ENCODE results near the gene NELL1. TPM values are rescaled to one million over a fixed set of nuclear protein-coding genes. Genes with fewer than 3 reads are reported as not detected.

Gene NELL1
- total RNA-seq, 6 experiments from 2014 or later: not detected

- H3K27ac ChIP-seq: no peak overlapping the region
- no peaks in the 10 kb centered on the region for H3K36me3 ChIP-seq
- ATAC-seq: no peak
- H3K27me3 ChIP-seq: no peaks in the 10 kb centered on the region
- TF ChIP-seq CTCF (IDR thresholded peaks at IDR 0.05) (no peak), POLR2A (IDR thresholded peaks at IDR 0.05) (no peak)
- no peaks in the 10 kb centered on the region for H3K9me3 ChIP-seq
- no peaks in the 10 kb centered on the region for H3K4me1 ChIP-seq
- intact Hi-C loops (cut with DNase I): no loop called here
- no peak for DNase-seq
- no peak overlapping the region for H3K4me3 ChIP-seq
These were observed 224.9 kb downstream of the NELL1 start for GRCh38 chr11:20894296-20894695.

GRCh38 chr11:20909995-20910726, 240.8 kb downstream of the NELL1 start:
- no peaks in the 10 kb centered on the region for H3K4me1 ChIP-seq
- TF ChIP-seq POLR2A (IDR thresholded peaks at IDR 0.05): no peak
- TF ChIP-seq CTCF (IDR thresholded peaks at IDR 0.05): no peak
- ATAC-seq (no peak), DNase-seq (no peak)
- H3K27me3 ChIP-seq: no peaks in the 10 kb centered on the region
- no peak overlapping the region for H3K4me3 ChIP-seq
- H3K27ac ChIP-seq: no peak overlapping the region
- H3K9me3 ChIP-seq: no peaks in the 10 kb centered on the region
- no peaks in the 10 kb centered on the region for H3K36me3 ChIP-seq
- intact Hi-C loops (cut with DNase I): no loop called here
- WGBS (ENCODE audit: insufficient coverage, low coverage, low lambda C conversion rate, missing lambda C conversion rate): 70% methylated on average over 6 of the region's 7 CpGs

- no peak overlapping the region for H3K4me3 ChIP-seq
- H3K36me3 ChIP-seq: no peaks in the 10 kb centered on the region
- ATAC-seq (no peak), DNase-seq (no peak)
- intact Hi-C loops (cut with DNase I): no loop called here
- TF ChIP-seq POLR2A (IDR thresholded peaks at IDR 0.05): no peak
- TF ChIP-seq CTCF (IDR thresholded peaks at IDR 0.05): no peak
- H3K27me3 ChIP-seq: no peaks in the 10 kb centered on the region
- H3K27ac ChIP-seq: no peak overlapping the region
- no peaks in the 10 kb centered on the region for H3K9me3 ChIP-seq
- no peaks in the 10 kb centered on the region for H3K4me1 ChIP-seq
These were observed 241.3 kb downstream of the NELL1 start for GRCh38 chr11:20910733-20911132.

DNA sequence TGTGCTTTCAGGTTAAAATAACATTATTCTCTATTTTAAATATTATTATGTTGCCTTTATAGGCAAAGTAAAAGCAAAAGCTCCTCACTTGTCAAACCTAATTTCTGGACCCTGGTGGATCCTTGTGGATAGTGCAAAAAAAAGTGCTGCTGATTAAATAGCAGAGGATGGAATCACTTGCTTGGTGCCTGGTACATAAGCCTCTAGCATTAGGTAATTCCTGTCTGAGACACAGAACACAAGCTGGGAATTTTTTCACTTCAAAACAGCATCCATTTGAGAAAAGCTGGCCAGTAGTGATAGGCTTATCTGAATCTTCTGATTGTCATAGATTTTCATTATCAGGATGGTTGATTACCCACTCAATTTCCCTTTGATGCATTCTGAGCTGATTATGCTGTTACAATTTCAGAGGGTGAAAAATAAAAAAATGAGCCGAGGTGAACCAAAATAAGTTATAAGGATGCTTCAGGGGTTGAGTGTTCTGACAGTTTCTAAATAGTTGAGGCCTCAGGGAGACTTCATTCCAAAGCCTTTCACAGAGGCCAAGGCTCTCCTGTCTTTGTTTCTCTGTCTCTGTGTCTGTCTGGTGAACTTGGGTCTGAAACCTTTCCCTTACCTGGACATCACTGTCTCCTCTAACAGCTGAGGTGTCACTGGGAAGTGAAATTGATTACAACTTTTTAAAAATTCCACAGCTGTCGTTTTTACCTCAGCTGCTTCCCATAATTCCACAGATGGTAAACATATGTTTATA, 242.9 kb downstream of the NELL1 start:
- intact Hi-C loops (cut with DNase I): no loop called here
- Histone ChIP-seq H3K4me3 (no peak overlapping the region), H3K27me3 (no peaks in the 10 kb centered on the region), H3K27ac (no peak overlapping the region), H3K4me1 (no peaks in the 10 kb centered on the region), H3K9me3 (no peaks in the 10 kb centered on the region), H3K36me3 (no peaks in the 10 kb centered on the region)
- 2% methylated on average over 2 of the region's 2 CpGs for WGBS (ENCODE audit: insufficient coverage, low coverage, low lambda C conversion rate, missing lambda C conversion rate)
- no peak for TF ChIP-seq POLR2A (IDR thresholded peaks at IDR 0.05)
- TF ChIP-seq CTCF (IDR thresholded peaks at IDR 0.05): no peak
- DNase-seq (no peak), ATAC-seq (no peak)
